CD14-positive monocyte (primary cell): ENCODE measurements around the gene CHN2. TPM values are rescaled to one million over a fixed set of nuclear protein-coding genes. Genes with fewer than 3 reads are reported as not detected.

ENCODE experiments used
- DNase-seq, 3 donors: peaks; one replicate each; pipeline ENCODE4 v3.0.0-alpha.2; 2011 to 2022
- H2AFZ ChIP-seq: 2 replicates; pipeline ENCODE4 v1.6.0; 2012; ENCODE audit warnings: mild to moderate bottlenecking, low read depth, low read length, inconsistent platforms; ENCODE audit not compliant: insufficient read depth, poor library complexity, severe bottlenecking
- H3K27ac ChIP-seq, 2 donors: 1 replicate in 1 of 2; 2 replicates in 1 of 2; pipeline ENCODE4 v1.5.1; 2012 to 2013; ENCODE audit warnings: low read length in 2 of 2, control low read depth in 1 of 2, inconsistent platforms in 1 of 2, low read depth in 1 of 2, mild to moderate bottlenecking in 1 of 2
- H3K27me3 ChIP-seq, 2 donors: one replicate each; pipeline versions ENCODE4 v1.6.0 to v1.6.1; 2011 to 2013; ENCODE audit warnings: low read length in 2 of 2; ENCODE audit not compliant: control insufficient read depth in 2 of 2, insufficient read depth in 2 of 2
- H3K36me3 ChIP-seq, 2 donors: replicated peaks in 1 of 2; 1 replicate in 1 of 2; 2 replicates in 1 of 2; pipeline versions ENCODE4 v1.5.1 to v1.6.1; 2012 to 2013; ENCODE audit warnings: low read length in 2 of 2, control low read depth in 1 of 2, inconsistent platforms in 1 of 2, mild to moderate bottlenecking in 1 of 2; ENCODE audit not compliant: insufficient read depth in 2 of 2, control insufficient read depth in 1 of 2
- H3K4me1 ChIP-seq, 2 donors: 1 replicate in 1 of 2; 2 replicates in 1 of 2; pipeline versions ENCODE4 v1.5.1 to v1.6.1; 2012 to 2013; ENCODE audit warnings: low read length in 2 of 2, control low read depth in 1 of 2, inconsistent platforms in 1 of 2, mild to moderate bottlenecking in 1 of 2, moderate library complexity in 1 of 2; ENCODE audit not compliant: insufficient read depth in 2 of 2, control insufficient read depth in 1 of 2
- H3K4me2 ChIP-seq: replicated peaks from 2 replicates; pipeline ENCODE3; 2012; ENCODE audit warnings: low read length, moderate library complexity, mild to moderate bottlenecking; ENCODE audit not compliant: poor library complexity, severe bottlenecking; ENCODE audit errors: extremely low read depth
- H3K4me3 ChIP-seq, 3 experiments: fragments of 200-600 bp in 1 of 3; sonication (generic) in 1 of 3; replicated peaks in 1 of 3; 1 replicate in 2 of 3; 2 replicates in 1 of 3; pipeline ENCODE4 v1.5.1; 2011 to 2013; ENCODE audit warnings: low read length in 3 of 3, mild to moderate bottlenecking in 3 of 3, control low read depth in 2 of 3, low read depth in 2 of 3, inconsistent platforms in 1 of 3, moderate library complexity in 1 of 3
- H3K79me2 ChIP-seq: 2 replicates; pipeline ENCODE4 v1.6.0; 2012; ENCODE audit warnings: mild to moderate bottlenecking, control low read depth, inconsistent platforms, low read length, moderate library complexity; ENCODE audit not compliant: insufficient read depth
- H3K9ac ChIP-seq: 2 replicates; pipeline ENCODE4 v1.6.0; 2017; ENCODE audit warnings: low read length, mild to moderate bottlenecking; ENCODE audit not compliant: insufficient read depth, poor library complexity, severe bottlenecking
- H3K9me3 ChIP-seq, 2 donors: replicated peaks in 1 of 2; 1 replicate in 1 of 2; 2 replicates in 1 of 2; pipeline versions ENCODE4 v1.5.1 to v1.6.1; 2012 to 2013; ENCODE audit warnings: low read length in 2 of 2, control low read depth in 1 of 2; ENCODE audit not compliant: control insufficient read depth in 1 of 2, insufficient read depth in 1 of 2
- H4K20me1 ChIP-seq: 2 replicates; pipeline ENCODE4 v1.6.0; 2012; ENCODE audit warnings: mild to moderate bottlenecking, low read length, control low read depth, moderate library complexity; ENCODE audit not compliant: insufficient read depth
- H3K27ac Mint-ChIP-seq, 7 donors: one replicate each; pipeline ENCODE4 v1.8.0; 2020; ENCODE audit warnings: mild to moderate bottlenecking in 7 of 7, mixed read lengths in 7 of 7, moderate library complexity in 6 of 7, inconsistent platforms in 2 of 7
- H3K27me3 Mint-ChIP-seq, 3 donors: one replicate each; pipeline ENCODE4 v1.8.0; 2021 to 2022; ENCODE audit warnings: low read depth in 3 of 3, mild to moderate bottlenecking in 3 of 3, mixed read lengths in 3 of 3, moderate library complexity in 3 of 3, inconsistent platforms in 1 of 3
- H3K36me3 Mint-ChIP-seq, 2 donors: one replicate each; pipeline ENCODE4 v1.8.0; 2020; ENCODE audit warnings: mixed read lengths in 2 of 2, inconsistent platforms in 1 of 2, mild to moderate bottlenecking in 1 of 2
- H3K4me1 Mint-ChIP-seq: one replicate; pipeline ENCODE4 v1.8.0; 2020; ENCODE audit warnings: mild to moderate bottlenecking, mixed read lengths
- H3K4me3 Mint-ChIP-seq, 2 donors: one replicate each; pipeline ENCODE4 v1.8.0; 2020; ENCODE audit warnings: mild to moderate bottlenecking in 2 of 2, mixed read lengths in 2 of 2, moderate library complexity in 1 of 2
- H3K9me3 Mint-ChIP-seq, 7 donors: one replicate each; pipeline ENCODE4 v1.8.0; 2020 to 2022; ENCODE audit warnings: mixed read lengths in 7 of 7, mild to moderate bottlenecking in 6 of 7, moderate library complexity in 6 of 7, inconsistent platforms in 2 of 7
- WGBS: methylation state at CpG from one replicate; pipeline ENCODE4 v1.1.5; 2013; ENCODE audit warnings: missing lambda C conversion rate; ENCODE audit not compliant: insufficient coverage; 5-methylcytosine and 5-hydroxymethylcytosine counted together
- intact Hi-C, 2 donors: fragments of 100-400 bp; cut with micrococcal nuclease; formaldehyde crosslinking; loops; one replicate each; pipeline versions ENCODE4 v1.15.0 to v1.15.1; 2023
- polyA plus RNA-seq, 3 donors: library from polyadenylated mRNA; depleted of rRNA in 1 of 3; unstranded in 2 of 3; stranded (reverse) in 1 of 3; fragments of 300-500 nt in 2 of 3; fragments of >200 nt in 1 of 3; fragmentation: Illumina TruSeq in 2 of 3; gene quantifications; 1 replicate in 2 of 3; 2 replicates in 1 of 3; pipeline ENCODE4 v1.2.3, GENCODE V29; 2012 to 2021
- TF ChIP-seq, protein P1 (sequence below): fragments of 200-600 bp; IDR thresholded peaks from one replicate; pipeline ENCODE4 v1.8.0; 2022; ENCODE audit warnings: antibody characterized with exemption, mild to moderate bottlenecking

CHN2 gene
- polyA plus RNA-seq, 3 donors = 26.6 to 66.5 (median 44.8) TPM

DNA sequence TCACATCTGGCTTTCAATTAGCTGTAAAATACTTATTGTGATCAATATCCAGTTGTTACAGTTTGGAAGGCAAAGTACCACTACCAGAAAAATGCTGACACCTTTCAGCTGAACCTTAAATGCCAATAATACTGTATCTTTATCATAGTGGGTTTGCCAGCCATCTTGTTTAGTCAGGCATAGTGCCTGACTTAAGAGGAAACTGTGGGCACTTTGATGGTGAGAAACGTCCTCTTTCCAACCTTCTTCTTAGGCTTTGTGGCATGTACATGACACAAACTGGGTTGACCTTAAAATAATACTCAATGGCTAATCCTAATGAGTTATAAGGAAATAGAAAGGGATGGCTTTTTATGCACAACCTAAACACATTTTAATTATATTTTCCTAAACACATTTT lies 316.8 kb downstream of the CHN2 start:
- Mint-ChIP-seq H3K9me3 (peaks cover 0 to 1% (median 0%) of the 10 kb centered on the region in 7 donors), H3K36me3 (peaks cover 53 to 71% of the 10 kb centered on the region in 2 donors), H3K27me3 (peaks cover 0 to 3% (median 0%) of the 10 kb centered on the region in 3 donors), H3K4me1 (no peaks in the 10 kb centered on the region), H3K4me3 (no peak overlapping the region), H3K27ac (no peak overlapping the region)
- Histone ChIP-seq H4K20me1 (no peaks in the 10 kb centered on the region), H2AFZ (no peak overlapping the region), H3K4me2 (no peak overlapping the region), H3K27me3 (no peaks in the 10 kb centered on the region), H3K9ac (no peak overlapping the region), H3K4me3 (no peak overlapping the region), H3K27ac (no peak overlapping the region), H3K36me3 (peaks cover 45 to 74% of the 10 kb centered on the region in 2 donors), H3K9me3 (no peaks in the 10 kb centered on the region), H3K79me2 (no peaks in the 10 kb centered on the region), H3K4me1 (no peaks in the 10 kb centered on the region)
- TF ChIP-seq, protein P1, sequence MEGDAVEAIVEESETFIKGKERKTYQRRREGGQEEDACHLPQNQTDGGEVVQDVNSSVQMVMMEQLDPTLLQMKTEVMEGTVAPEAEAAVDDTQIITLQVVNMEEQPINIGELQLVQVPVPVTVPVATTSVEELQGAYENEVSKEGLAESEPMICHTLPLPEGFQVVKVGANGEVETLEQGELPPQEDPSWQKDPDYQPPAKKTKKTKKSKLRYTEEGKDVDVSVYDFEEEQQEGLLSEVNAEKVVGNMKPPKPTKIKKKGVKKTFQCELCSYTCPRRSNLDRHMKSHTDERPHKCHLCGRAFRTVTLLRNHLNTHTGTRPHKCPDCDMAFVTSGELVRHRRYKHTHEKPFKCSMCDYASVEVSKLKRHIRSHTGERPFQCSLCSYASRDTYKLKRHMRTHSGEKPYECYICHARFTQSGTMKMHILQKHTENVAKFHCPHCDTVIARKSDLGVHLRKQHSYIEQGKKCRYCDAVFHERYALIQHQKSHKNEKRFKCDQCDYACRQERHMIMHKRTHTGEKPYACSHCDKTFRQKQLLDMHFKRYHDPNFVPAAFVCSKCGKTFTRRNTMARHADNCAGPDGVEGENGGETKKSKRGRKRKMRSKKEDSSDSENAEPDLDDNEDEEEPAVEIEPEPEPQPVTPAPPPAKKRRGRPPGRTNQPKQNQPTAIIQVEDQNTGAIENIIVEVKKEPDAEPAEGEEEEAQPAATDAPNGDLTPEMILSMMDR = no peak
- no peak for DNase-seq
- intact Hi-C loops = no loop called here
- no CpG with 5 or more reads among the region's 1 CpG for WGBS

GRCh38 chr7:29511851-29512250 lies 317.3 kb downstream of the CHN2 start:
- H3K36me3 ChIP-seq = peaks cover 42 to 69% of the 10 kb centered on the region in 2 donors
- H3K27me3 ChIP-seq = no peaks in the 10 kb centered on the region
- WGBS = 75% methylated on average over 5 of the region's 8 CpGs
- H4K20me1 ChIP-seq = no peaks in the 10 kb centered on the region
- Mint-ChIP-seq H3K27me3 (peaks cover 0 to 3% (median 0%) of the 10 kb centered on the region in 3 donors), H3K27ac (no peak overlapping the region), H3K36me3 (peaks cover 49 to 69% of the 10 kb centered on the region in 2 donors), H3K9me3 (peaks cover 0 to 1% (median 0%) of the 10 kb centered on the region in 7 donors), H3K4me1 (no peaks in the 10 kb centered on the region), H3K4me3 (no peak overlapping the region)
- H2AFZ ChIP-seq = no peak overlapping the region
- no peak overlapping the region for H3K4me2 ChIP-seq
- no peak overlapping the region for H3K9ac ChIP-seq
- H3K4me3 ChIP-seq = no peak overlapping the region
- H3K79me2 ChIP-seq = no peaks in the 10 kb centered on the region
- no peaks in the 10 kb centered on the region for H3K4me1 ChIP-seq
- intact Hi-C loops = no loop called here
- no peak overlapping the region for H3K27ac ChIP-seq
- H3K9me3 ChIP-seq = no peaks in the 10 kb centered on the region
- DNase-seq = no peak
- TF ChIP-seq, protein P1 = no peak
